ENCODE measurements around the gene CTXN3.

The CTXN3 gene

GRCh38 chr5:127649018-127649439, at the start of gene CTXN3:
TSS of gene CTXN3 (plus strand) at chr5:127649082. CDS start at chr5:127657522, 8,440 bp downstream.
- no peak for DNase-seq

GRCh38 chr5:127599320-127599719, 49.6 kb upstream of the CTXN3 start:
- DNase-seq, result no peak

GRCh38 chr5:127599847-127600246, 49.0 kb upstream of the CTXN3 start:
- DNase-seq, result no peak

- DNase-seq, result no peak
Observed at GRCh38 chr5:127601111-127601510, 47.8 kb upstream of the CTXN3 start.

- no peak for DNase-seq
Observed at GRCh38 chr5:127601601-127602000, 47.3 kb upstream of the CTXN3 start.

GRCh38 chr5:127602481-127602880, 46.4 kb upstream of the CTXN3 start:
- no peak for DNase-seq

GRCh38 chr5:127602896-127603844, 45.7 kb upstream of the CTXN3 start:
- DNase-seq, result no peak

GRCh38 chr5:127608077-127608660, 40.7 kb upstream of the CTXN3 start:
- DNase-seq, result no peak

GRCh38 chr5:127609011-127609410, 39.9 kb upstream of the CTXN3 start:
- DNase-seq, result no peak

- DNase-seq, result no peak
Observed at GRCh38 chr5:127609957-127610356, 38.9 kb upstream of the CTXN3 start.

- DNase-seq, result no peak
Observed at GRCh38 chr5:127612441-127613141, 36.3 kb upstream of the CTXN3 start.

GRCh38 chr5:127615916-127616315, 33.0 kb upstream of the CTXN3 start:
- no peak for DNase-seq

- DNase-seq, result no peak
Observed at GRCh38 chr5:127619908-127620479, 28.9 kb upstream of the CTXN3 start.

GRCh38 chr5:127621601-127622325, 27.1 kb upstream of the CTXN3 start:
- DNase-seq, result no peak

GRCh38 chr5:127634007-127634406, 14.9 kb upstream of the CTXN3 start:
- no peak for DNase-seq

GRCh38 chr5:127639828-127640227, 9.1 kb upstream of the CTXN3 start:
- DNase-seq, result no peak

- no peak for DNase-seq
Observed at GRCh38 chr5:127642949-127643348, 5.9 kb upstream of the CTXN3 start.

- no peak for DNase-seq
Observed at GRCh38 chr5:127643607-127644006, 5.3 kb upstream of the CTXN3 start.

GRCh38 chr5:127645300-127645726, 3.6 kb upstream of the CTXN3 start:
- no peak for DNase-seq

GRCh38 chr5:127647361-127647958, 1.4 kb upstream of the CTXN3 start:
- DNase-seq, result no peak

Measured in anterior cingulate cortex (tissue), 58 donors.